Skeletal muscle cell (primary cell): ENCODE results near the gene RGL1.

Experiments used
- DNase-seq: peaks from one replicate; pipeline ENCODE4 v3.0.0-alpha.2; 2010; ENCODE audit warnings: low read depth
- H3K4me3 ChIP-seq: 2 replicates; pipeline ENCODE4 v1.5.1; 2011; ENCODE audit warnings: low read depth, mild to moderate bottlenecking, control low read depth, low read length, moderate library complexity

RGL1 gene

GRCh38 chr1:183882335-183883167 is 77.6 kb downstream of the RGL1 start:
- DNase-seq: no peak
- no peak overlapping the region for H3K4me3 ChIP-seq

GRCh38 chr1:183883623-183884022 is 78.7 kb downstream of the RGL1 start:
- H3K4me3 ChIP-seq: no peak overlapping the region
- no peak for DNase-seq

DNA sequence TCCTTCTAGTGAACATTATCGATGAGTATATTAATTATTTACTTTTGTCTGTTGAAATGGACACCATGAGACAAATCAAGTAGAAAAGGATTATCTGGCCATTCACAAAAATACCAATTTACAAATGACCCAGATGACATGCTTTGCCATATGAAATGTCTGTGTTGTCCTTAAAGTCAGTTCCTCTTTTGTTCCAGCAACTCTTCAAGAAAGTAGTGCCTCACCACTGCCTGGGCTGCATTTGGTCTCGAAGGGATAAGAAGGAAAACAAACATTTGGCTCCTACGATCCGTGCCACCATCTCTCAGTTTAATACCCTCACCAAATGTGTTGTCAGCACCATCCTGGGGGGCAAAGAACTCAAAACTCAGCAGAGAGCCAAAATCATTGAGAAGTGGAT is 79.6 kb downstream of the RGL1 start:
- H3K4me3 ChIP-seq: no peak overlapping the region

DNA sequence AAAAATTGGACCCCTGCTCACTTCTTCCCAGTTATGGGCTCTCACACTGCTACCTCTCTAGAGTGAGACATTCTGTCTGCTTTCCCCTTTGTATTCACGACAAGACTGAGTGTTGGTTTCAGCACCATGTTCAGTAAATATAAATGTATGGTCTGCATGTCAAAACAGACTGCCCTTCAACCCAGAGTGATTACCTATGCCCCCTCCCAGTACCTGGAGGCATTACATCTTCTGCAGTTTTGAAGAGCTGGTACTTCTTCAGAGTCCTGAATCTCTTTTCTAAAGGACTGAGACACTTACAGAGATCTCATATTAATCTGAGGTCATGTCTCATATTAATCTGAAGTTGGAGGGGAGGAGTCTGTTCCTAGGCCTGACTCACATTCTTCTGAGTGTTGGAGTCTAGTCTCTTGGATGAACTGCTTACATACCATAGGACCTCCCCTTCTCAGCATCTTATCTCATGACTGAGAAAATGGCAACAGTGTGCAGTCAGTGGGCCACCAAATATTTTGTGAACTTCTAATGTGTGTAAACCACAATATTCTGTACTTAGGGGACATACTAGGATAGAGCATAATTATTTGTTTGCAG is 80.3 kb downstream of the RGL1 start:
- DNase-seq: no peak

More for the DNA sequence above, 79.6 kb downstream of the RGL1 start:
- no peak for DNase-seq

DNA sequence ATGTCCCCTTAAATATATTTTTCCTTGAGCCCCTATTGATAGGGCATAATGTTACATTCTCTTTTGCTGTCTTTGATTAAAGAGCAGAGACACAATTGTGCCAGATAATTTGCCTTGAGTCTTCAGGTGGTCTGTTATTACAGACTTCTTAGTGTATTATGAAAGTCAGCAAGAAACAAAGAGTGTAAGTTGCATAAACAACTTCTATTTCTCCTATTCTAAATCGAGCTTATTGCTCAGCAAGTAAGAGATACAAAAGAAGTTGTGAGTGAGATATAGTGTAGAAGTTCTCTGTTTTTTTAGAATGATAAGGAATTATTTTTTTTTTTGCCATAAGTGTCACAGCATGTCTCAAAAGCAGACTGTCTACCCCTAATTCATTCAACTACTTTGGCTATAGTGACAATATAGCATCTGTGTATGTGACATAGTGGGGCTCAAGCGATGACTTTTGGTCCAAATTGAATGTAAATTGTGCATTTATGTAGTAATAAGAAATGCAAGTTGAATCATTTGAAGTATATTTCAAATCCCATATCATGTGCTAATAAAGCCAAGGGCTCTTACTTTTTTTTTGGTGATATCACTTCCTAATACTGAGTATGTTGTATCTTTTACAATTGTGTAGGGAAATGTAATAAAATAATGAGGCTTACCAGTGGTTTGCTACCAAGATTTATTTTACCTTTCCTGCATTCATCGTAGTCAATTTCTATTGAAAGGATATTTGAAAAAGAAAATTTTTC is 81.3 kb downstream of the RGL1 start:
- no peak for DNase-seq
- no peak overlapping the region for H3K4me3 ChIP-seq

More for the DNA sequence above, 80.3 kb downstream of the RGL1 start:
- H3K4me3 ChIP-seq: no peak overlapping the region

DNA sequence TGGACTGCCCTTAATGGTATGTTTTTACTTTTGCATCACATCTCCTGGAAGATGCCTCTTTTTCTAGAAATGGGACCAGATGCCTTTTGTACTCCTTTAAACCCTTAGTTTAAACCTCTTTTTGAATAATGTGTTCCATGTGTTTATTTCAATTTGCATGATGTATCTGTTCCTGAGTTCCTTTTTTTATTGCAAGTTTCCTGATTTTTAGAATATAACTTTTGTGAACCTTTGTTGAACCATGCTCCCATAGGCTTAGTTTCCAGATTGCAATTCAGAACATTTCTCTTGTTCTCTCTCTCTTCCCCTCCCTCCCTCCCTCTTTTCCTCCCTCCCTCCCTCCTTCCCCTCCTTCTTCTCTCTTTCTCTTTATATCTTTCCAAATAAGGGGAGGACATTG is 81.9 kb downstream of the RGL1 start:
- no peak overlapping the region for H3K4me3 ChIP-seq
- DNase-seq: no peak

GRCh38 chr1:183887826-183888819 is 83.2 kb downstream of the RGL1 start:
- H3K4me3 ChIP-seq: no peak overlapping the region
- DNase-seq: no peak

- DNase-seq: no peak
- H3K4me3 ChIP-seq: no peak overlapping the region
Measured at GRCh38 chr1:183889095-183889494, 84.2 kb downstream of the RGL1 start.

DNA sequence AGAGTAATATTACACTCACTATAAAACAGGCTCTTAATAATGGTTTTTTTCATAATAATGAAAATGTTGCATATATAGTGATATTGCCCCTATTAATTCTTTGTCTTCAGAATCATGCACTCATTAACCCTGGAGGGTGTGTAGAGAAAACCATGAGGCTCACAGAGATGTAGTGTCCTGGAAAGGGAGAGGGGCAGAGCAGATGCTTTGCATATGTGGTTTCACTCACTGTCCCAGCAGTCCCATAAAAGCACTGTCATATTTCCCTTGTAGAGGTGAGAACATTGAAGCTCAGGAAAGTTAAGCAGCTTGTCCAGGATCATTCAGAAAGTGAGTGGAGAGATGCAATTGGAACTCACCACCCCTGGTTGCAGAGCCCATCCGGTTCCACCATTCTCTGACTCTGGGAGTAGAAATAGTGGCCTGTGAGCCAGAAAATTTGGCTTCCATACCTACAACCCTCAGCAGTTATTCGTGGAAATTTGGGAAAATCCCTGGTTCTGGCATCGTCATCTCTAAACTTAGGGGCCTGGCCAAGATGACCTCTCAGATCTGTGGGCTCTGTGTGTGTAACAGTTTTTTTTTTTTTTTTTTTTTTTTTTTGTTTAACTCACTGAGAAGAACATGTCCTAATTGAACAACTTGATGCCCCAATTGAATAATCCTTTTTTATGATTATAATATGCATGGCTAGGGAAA is 86.4 kb downstream of the RGL1 start:
- DNase-seq: no peak
- no peak overlapping the region for H3K4me3 ChIP-seq

DNA sequence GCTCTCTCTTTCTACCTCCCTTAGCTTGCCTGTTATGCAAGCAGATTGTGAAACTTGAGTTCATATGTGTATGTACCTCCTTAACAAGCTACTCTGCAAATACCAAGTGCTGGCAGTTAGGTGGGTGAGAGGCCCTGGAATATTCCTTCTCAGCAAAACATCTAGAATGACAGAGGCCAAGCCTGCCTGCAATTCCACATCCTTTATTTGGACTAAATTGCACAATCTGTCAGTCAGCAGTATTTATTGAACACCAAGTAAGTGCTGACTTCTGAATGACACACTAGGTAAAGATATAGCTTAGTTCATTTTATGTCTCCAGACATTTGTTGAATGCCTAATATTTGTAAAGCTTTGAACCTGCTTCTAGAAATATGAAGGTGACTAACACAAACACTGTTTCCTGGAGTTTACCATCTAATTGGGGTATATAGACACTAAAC is 87.5 kb downstream of the RGL1 start:
- DNase-seq: peak; percentile 53
- no peak overlapping the region for H3K4me3 ChIP-seq

DNA sequence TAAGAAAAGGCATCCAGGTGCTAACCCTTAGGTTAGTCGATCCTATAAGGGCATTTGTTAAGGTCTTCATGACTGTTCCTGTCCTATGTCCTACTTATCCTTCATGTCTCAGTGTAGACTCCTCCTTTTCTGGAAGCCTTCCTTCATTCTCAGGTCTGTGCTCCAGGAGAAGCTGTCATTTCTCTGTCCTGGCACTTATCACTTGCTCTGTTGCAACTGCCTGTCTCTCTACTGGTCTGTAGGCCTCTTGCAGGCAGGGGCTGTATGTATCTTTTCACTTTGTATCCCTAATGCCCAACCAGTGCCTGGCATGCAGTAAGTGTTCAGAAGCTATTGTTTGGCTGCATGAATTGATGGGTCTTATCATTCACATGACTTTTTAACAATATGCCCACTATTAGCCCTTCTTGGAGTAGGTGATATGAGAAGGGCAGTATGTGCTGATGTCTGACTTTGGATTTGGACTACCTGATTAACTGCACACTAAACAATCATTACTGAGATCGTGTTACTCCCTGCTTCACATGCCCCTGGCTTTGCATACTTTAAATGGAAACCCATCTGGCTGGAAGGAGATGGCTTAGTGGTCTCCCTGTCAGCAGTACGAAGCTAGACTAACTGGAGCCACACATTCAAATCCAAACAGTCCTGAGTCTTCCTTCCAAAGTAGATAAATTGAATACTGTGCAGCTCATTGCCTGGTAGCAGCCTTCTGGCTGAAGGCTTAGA is 88.8 kb downstream of the RGL1 start:
- no peak overlapping the region for H3K4me3 ChIP-seq
- DNase-seq: no peak

DNA sequence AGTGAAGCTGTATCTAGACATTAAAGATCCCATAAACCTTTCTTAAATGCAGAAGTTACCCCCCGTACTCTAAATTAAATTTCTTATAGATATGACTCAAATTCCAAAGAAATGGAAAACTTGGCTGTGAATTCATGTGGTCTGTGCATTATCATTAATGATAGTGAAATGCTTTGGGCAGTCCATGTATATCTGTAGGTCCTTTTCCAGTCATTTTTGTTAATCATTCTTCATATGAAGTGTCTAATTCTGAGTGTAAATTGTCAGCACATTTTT is 89.3 kb downstream of the RGL1 start:
- no peak overlapping the region for H3K4me3 ChIP-seq

DNA sequence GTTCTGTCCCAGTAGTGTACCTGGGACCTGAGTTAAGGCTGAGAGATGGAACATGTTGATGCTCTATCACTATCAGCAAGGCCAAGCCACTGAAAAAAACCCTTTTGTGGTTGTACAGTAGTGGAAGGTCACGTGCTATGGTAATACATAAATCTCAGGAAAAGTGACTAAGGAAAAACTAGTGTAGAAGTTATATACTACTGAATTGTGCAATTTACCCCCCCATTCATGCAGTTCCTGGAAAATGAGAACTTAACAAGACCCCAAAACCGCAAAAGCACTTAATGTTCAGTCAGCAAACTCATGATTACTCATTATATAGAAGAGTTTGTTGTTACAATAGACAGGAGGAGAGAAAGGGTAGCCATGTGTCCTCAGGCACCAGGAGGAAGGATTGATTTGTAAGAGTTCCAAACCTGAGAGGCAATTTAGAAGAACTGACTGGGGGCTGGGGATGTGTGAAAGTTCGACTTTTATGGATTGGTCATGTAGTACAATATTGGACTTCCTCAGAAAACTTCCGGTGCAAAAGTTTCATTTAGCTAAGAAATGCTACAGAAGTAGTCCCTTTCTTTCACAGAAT is 91.6 kb downstream of the RGL1 start:
- peak; percentile 62 for DNase-seq
- no peak overlapping the region for H3K4me3 ChIP-seq

More for the DNA sequence above, 89.3 kb downstream of the RGL1 start:
- DNase-seq: no peak

GRCh38 chr1:183898001-183898396 is 93.1 kb downstream of the RGL1 start:
- no peak for DNase-seq
- H3K4me3 ChIP-seq: no peak overlapping the region

GRCh38 chr1:183898610-183899009 is 93.7 kb downstream of the RGL1 start:
- H3K4me3 ChIP-seq: no peak overlapping the region
- no peak for DNase-seq

- DNase-seq: no peak
- no peak overlapping the region for H3K4me3 ChIP-seq
Measured at GRCh38 chr1:183901748-183902330, 96.9 kb downstream of the RGL1 start.

DNA sequence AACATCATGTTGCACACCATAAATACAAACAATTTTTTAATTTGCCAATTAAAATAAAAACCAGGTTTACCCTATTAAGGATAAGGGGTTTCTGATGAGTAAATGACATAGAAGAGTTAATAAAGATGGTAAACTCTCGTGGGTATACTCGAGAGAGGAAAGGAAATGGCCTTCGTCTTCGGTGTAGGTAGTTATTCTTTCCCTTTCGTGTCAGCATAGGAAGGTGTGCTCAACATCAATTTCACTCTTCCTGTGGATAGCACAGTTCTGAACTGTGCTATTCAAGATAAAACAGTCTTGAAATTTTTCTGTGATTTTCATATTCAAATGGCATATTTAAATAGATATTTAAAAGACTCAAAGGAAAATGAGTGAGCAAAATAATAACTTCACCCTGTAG is 98.2 kb downstream of the RGL1 start:
- no peak overlapping the region for H3K4me3 ChIP-seq

More for the DNA sequence above, 98.2 kb downstream of the RGL1 start:
- no peak for DNase-seq
